Hematopoietic multipotent progenitor cell treated with erythropoietin and hydrocortisone succinate and interleukin-3 and kit ligand, for 4 days (in vitro differentiated cells): ENCODE results near the gene SAMD9L.
A peak's percentile ranks its signal among the peaks of the same experiment; 100 is the strongest.
"Not testable (repeated sequence)": the region's sequence is repeated elsewhere in the genome, so short reads cannot be mapped to it uniquely, and the experiment has no call there.

Experiments
- DNase-seq: peaks from one replicate; pipeline ENCODE4 v3.0.0-alpha.2; 2015

Gene SAMD9L

DNA sequence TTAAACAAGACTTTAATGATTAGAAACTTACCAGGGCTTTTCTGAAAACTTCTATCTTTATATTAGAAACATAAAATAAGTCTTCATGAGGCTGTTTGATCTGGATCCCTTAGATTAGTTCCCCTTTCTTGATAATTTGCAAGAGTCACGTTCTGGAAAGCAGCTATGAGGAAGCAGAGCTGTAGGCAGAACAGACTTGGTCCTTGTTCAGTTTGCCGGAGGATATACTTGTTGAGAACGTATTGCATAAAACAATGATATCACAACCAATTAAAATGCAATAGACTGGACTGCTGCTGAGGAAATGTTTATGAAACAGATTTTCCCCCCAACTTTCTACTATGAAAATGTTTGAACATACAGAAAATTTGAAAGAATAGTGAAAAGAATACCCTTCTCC, 2.8 kb downstream of the SAMD9L start:
- peak; percentile 81 for DNase-seq

DNA sequence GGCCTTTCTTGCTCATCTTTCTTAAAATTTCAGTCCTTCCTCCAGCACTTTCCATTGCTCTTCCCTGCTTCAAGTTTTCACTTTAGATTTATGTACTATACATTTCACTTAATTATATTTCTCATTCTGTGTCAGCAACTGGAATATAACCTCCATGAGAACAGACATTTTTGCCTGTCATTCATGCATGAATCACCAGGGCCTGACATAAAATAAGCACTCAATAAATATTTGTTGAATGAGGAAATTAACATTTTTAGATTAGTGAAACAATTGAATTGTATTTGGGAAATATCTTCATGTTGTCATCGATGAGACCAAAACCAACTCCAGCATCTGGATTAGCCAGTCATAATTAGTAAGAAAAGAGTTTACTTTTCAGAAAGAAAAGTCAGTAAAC, 6.1 kb downstream of the SAMD9L start:
- no peak for DNase-seq

DNA sequence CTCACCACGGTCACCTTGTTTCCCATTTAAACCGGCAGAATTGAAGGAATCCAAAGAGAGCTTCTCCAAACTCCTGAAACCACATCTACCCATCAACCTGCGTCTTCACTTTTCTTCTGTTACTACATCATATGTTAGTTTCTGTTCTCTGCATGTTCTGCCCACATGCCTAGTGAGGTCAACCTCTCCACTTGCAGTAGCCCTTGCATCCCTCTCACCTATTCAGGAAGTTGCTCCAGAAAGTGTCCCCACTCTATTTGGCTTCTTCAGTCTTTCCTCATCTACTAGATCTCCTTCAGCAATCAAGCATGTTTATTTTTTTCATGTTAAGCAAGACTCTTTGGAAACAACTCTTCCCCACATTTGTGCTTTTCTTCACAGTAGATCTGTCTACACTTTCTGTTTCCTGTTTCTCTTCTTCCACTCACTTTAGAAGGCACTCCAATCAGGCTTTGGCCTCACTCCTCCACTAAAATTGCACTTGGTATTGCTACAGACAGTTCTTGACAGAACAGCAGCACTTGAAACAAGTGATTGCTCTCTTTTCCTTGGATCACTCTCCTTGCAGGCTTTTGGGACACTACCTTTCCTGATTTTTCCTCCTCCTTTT, 7.5 kb downstream of the SAMD9L start:
- no peak for DNase-seq

DNA sequence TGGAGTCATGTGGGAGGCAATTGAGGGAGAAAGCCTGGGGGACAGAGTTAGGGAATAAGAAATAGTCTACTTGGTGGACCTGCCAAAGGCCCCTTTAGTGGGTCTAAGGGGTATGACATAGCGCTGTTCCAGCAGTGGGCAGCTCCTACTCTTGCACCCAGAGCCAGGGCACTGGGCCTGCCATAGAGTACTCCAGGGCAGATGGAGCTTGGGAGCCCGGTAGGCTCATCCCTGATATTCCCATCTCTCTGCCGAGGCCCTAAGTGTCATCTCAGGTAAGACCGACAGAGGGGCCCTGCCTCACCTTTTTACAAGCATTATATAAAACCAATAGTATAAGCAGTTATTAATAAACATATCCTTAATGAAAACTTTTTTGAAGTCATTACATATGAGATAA, 9.6 kb downstream of the SAMD9L start:
- DNase-seq = no peak

DNA sequence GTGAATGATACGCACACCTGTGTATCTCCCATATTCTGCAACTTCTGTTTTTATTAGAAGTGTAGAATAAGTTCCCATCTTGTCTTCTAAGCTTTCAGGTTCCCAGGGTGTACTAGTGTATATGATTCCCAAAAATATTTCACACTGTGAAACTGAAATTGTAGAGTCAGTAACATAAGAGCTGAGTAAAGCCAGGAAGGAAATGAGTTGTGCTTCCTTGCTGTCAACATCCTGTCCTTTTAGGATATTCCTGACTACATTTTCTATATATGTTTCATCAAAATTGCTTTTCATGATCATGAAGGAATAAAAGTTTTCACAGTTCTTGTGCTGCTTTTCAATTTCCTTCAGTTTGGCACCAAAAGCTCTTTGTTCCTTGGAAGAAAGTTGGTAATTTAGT, 15.2 kb downstream of the SAMD9L start:
- DNase-seq = no peak

DNA sequence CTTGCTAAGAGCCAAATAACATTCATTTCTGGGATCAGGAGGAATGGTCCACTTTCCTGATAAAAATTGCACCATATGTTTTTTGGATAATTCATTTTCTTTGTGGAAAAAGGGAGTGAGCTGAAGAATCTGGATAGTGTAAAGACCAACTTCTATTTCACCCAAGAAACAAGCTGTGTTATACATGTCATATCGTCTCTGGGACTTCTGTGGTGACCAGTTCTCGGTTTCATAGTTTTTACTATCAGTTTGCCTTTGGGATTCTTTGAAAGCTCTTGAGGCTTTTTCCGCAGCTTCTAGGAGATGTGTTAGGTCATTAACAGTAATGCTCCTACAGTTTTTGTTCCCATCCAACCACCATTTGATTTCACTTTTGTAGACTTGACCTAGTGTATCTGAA, 16.0 kb downstream of the SAMD9L start:
- DNase-seq = no peak

DNA sequence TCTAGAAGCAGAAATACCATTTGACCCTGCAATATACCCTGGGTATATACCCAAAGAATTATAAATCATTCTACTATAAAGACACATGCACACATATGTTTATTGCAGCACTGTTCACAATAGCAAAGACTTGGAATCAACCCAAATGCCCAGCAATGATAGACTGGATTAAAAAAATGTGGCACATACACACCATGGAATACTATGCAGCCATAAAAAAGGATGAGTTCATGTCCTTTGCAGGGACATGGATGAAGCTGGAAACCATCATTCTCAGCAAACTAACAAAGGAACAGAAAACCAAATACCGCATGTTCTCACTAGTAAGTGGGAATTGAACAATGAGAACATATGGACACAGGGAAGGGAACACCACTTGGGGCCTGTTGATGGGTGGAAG, 21.2 kb downstream of the SAMD9L start:
- not testable (repeated sequence) for DNase-seq

DNA sequence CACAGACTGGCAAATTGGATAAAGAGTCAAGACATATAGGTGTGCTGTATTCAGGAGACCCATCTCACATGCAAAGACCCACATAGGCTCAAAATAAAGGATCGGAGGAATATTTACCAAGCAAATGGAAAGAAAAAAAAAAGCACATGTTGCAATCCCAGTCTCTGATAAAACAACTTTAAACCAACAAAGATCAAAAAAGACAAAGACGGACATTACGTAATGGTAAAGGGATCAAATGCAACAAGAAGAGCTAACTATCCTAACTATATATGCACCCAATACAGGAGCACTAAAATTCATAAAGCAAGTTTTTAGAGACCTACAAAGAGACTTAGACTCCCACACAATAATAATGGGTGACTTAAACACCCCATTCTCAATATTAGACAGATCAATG, 24.7 kb downstream of the SAMD9L start:
- DNase-seq = not testable (repeated sequence)

DNA sequence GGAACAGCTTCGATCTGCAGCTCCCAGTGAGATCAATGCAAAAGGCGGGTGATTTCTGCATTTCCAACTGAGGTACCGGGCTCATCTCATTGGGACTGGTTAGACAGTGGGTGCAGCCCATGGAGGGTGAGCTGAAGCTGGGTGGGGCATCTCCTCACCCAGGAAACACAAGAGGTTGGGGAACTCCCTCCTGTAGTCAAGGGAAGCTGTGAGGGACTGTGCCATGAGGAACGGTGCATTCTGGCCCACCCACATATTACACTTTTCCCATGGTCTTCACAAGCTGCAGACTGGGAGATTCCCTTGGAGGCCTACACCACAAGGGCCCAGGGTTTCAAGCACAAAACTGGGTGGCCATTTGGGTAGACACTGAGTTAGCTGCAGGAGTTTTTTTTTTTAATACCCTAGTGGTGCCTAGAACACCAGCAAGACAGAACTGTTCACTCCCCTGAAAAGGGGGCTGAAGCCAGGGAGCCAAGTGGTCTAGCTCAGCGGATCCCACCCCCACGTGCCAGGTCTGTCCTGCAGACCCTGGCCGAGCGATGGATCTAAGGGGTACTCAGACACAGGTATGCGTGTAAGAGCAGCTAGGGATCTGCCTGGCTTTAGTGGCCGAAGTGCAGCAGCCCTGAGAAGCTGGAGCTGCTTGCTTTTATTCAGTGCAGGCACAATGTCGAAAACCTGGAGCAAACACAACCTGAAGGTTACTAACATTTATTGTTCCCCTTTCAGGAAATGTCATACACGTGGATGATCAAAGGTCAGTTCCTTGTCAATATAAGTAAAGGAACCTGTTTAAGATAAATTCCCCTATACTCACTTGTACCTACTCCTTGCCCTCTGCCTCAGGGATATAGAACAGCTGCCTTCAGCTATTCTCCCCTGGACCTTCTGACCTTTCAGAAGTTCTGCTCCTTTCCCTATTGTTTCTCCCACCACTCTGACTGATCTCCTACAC, 27.3 kb downstream of the SAMD9L start:
- DNase-seq = no peak

DNA sequence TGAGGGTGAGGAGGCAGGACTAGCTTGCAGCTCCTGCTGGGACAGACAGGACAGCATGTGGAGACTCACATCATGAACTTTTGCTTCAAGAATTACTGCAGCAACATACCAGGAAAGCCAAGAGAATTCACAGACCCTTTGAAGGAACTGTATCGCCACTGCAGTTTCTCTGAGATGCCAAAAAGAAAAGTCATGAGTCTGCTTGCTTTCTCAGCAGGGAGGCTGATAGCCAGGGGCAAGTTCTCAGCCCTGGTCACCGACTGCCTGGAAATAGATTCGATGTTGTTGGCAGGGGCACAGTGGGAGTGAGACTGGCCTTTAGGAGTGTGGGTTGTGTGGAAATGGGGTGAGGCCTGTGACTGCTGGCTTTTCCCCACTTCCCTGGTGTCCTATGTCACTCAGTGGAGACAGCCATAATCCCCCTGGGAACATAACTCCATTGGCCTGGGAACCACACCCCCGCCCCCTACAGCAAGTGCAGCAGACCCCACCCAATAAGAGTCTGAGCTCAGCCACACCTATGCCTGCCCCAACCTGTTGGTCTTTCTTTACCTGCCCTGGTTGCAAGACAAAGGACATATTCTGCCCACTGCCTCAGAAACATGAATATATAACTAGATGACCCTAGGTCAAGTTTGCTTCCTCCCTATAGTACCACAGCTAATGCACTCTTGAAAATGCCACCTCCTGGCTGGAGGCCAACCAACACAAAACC, 28.8 kb downstream of the SAMD9L start:
- no peak for DNase-seq

DNA sequence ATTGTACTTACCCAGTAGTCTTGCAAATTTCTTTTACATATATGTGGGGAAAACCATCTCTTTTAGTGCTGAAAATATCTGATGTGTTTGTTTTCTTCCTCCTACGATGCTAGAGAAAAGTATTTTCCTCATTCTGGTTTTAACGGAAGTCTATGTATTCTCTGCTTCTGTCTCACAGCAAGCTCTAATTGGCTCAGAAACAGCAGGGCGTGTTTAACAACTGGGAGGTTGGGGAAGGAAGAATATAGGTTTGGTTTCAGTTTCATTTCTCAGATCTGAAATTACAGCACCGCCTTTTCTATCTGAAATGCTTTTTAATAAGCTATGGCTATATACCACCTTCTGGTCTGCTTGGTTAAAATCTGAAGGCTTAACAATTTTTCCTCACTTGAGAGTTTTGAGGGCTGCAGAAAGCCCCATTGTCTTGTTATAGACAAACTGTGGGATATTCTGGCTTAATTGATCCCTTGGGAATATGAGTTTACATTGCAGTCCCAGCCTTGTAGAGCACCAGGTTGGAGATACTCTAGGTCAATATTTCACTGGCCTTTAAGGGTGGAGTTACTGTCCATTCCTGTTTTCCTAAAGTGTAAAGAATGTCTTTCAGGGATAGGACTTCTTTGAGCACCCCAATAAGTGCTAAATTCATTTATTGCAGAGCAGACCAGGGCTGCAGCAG, 30.2 kb downstream of the SAMD9L start, which contains the start of gene SAMD9:
Gene SAMD9, minus strand, starts transcription at position 128 of the 679 bp plus-strand sequence. CDS start 11,882 bp downstream, outside the sequence.
- DNase-seq = peak; percentile 96

DNA sequence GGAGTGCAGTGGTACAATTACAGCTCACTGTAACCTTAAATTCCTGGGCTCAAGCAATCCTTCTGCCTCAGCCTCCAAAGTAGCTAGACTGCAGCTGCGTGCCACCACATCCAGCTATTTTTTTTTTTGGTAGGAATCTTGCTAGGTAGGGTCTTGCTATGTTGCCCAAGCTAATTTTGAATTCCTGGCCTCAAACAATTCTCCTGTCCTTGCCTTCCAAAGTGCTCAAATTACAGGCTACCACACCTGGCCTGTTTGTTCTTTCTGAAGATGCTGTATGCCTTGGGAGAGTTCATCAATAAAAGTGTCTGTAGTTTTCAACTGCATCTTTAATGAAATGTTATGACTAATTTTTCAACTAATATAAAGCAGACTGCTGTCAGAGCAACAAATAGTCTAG, 30.9 kb downstream of the SAMD9L start:
- DNase-seq = no peak

DNA sequence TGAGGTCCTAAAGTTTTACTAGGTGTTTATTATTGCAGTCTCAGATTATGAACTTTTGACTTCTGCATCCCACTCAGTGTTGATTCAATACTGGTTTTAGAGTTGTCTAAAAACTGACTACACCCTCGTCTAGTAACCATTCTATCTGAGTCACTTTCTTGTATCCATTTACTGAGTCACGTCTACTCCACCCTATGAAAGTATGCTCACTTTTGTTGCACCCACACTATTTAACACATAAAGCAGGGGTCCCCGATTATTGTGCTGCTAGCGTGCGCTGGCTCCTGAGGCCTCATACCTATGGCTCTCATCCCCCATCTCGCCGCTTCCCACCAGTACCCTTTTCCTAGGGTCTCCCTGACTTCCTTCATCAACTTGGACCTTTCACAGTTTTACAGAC, 32.4 kb downstream of the SAMD9L start:
- no peak for DNase-seq

DNA sequence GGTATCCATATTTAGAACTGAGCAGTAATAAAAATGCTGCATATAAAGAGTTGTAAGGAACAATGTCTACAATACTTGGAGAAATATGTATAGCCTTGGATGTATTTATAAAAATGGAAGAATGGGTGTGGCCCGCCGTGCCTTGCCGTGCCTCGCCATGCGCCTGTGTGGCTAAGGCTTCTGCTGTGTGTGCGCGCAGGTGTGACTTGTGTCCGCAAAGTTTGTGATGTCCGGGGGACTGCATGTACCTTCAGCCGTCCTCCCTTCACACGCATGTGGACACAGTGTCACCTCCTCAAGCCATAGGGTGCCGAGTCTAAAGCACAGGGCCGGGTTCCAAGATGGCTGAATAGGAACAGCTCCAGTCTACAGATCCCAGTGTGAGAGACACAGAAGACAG, 40.2 kb downstream of the SAMD9L start:
- no peak for DNase-seq

DNA sequence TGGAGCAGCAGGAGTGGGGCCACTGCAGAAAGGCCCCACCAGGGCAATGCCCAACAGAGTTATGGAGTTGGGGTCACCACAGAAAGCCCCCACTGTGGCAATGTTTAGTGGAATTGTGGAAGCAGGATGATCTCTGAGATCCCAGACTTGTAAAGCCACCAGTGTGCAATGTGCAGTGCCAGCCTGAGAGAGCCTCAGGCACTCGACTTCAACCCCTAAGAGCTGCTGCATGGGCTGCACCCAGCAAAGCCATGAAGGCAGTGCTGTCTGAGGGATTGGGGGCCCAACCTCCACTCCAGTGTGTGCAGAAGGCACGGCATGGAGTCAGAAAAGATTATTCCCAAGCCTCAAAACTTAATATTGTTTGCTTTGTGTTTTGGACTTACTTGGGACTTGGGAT, 50.8 kb downstream of the SAMD9L start:
- no peak for DNase-seq

DNA sequence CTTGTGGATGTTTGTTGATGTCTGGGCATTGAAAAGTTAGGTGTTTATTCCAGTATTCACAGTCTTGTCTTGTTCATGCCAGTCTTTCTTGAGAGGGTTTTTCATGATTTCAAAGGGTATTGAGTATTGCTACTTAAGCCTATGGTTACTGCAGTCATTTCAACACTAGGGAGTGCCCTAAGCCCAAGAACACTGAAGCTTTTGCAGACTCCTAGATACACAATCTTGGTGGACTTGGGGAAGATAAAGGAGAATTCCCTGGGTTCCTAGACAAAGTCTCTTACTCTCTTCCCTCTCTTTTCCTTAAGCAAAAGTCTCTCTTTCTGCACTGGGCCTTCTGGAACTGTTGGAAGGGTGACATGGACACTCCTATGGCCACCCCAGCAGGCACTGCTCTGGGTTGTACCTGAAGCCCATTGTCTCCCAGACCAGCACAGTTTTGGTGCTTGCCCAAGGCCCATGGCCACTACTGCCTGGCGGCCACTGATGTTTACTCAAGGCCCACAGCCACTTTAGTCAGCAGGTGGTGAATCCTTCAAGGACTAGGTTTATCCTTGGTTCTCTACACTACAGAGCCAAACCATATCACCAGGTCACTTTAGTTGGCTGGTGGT, 55.3 kb downstream of the SAMD9L start:
- peak; percentile 59 for DNase-seq
